Measurements from ENCODE around the gene IPO4.

DNA sequence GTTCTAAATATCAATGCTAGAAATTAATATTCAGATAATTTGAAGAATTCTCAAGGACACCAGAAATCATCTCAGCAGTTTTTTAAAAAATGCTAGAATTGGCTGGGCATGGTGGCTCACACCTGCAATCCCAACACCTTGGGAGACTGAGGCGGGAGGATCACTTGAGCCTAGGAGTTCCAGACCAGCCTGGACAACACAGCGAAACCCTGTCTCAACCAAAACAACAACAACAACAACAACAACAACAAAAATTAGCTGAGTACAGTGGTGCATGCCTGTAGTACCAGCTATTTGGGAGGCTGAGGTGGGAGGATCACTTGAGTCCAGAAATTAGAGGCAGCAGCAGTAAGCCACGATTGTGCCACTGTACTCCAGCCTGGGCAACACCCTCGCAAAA lies 30.5 kb upstream of the IPO4 start:
- TF ChIP-seq, protein P1, sequence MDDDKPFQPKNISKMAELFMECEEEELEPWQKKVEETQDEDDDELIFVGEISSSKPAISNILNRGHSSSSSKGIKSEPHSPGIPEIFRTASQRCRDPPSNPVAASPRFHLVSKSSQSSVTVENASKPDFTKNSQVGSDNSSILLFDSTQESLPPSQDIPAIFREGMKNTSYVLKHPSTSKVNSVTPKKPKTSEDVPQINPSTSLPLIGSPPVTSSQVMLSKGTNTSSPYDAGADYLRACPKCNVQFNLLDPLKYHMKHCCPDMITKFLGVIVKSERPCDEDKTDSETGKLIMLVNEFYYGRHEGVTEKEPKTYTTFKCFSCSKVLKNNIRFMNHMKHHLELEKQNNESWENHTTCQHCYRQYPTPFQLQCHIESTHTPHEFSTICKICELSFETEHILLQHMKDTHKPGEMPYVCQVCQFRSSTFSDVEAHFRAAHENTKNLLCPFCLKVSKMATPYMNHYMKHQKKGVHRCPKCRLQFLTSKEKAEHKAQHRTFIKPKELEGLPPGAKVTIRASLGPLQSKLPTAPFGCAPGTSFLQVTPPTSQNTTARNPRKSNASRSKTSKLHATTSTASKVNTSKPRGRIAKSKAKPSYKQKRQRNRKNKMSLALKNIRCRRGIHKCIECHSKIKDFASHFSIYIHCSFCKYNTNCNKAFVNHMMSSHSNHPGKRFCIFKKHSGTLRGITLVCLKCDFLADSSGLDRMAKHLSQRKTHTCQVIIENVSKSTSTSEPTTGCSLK (tag by site-specific recombination; IDR thresholded peaks at IDR 0.05): no peak
- TF ChIP-seq ZNF785 (tag by site-specific recombination; IDR thresholded peaks at IDR 0.05): no peak
- TF ChIP-seq ZNF558 (tag by site-specific recombination; IDR thresholded peaks at IDR 0.05): no peak
- no peak for TF ChIP-seq ZNF140 (tag by site-specific recombination; IDR thresholded peaks at IDR 0.05)
- TF ChIP-seq, protein P2, sequence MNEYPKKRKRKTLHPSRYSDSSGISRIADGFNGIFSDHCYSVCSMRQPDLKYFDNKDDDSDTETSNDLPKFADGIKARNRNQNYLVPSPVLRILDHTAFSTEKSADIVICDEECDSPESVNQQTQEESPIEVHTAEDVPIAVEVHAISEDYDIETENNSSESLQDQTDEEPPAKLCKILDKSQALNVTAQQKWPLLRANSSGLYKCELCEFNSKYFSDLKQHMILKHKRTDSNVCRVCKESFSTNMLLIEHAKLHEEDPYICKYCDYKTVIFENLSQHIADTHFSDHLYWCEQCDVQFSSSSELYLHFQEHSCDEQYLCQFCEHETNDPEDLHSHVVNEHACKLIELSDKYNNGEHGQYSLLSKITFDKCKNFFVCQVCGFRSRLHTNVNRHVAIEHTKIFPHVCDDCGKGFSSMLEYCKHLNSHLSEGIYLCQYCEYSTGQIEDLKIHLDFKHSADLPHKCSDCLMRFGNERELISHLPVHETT (tag by site-specific recombination; IDR thresholded peaks at IDR 0.05): no peak
